Tibial artery (tissue), 4 donors: ENCODE data around the gene FAN1.

ENCODE experiments used
- DNase-seq, 2 donors: peaks; one replicate each; pipeline ENCODE4 v3.0.0-alpha.2; 2019
- H3K27ac ChIP-seq, 2 donors: fragments of 200-600 bp; sonication (generic) in 1 of 2; 1 replicate in 1 of 2; 2 replicates in 1 of 2; pipeline ENCODE4 v1.5.1; 2018 to 2019; ENCODE audit warnings: mild to moderate bottlenecking in 1 of 2
- H3K27me3 ChIP-seq, 2 donors: fragments of 200-600 bp; sonication (generic) in 1 of 2; one replicate each; pipeline versions ENCODE4 v1.5.1 to v1.6.0; 2016 to 2019
- H3K36me3 ChIP-seq, 3 donors: fragments of 200-600 bp; sonication (generic) in 2 of 3; one replicate each; pipeline ENCODE4 v1.5.1; 2016 to 2019; ENCODE audit warnings: mild to moderate bottlenecking in 2 of 3
- H3K4me1 ChIP-seq, 4 donors: fragments of 200-600 bp; sonication (generic) in 2 of 4; 1 replicate in 3 of 4; 2 replicates in 1 of 4; pipeline ENCODE4 v1.5.1; 2016 to 2019
- H3K4me3 ChIP-seq, 2 donors: fragments of 200-600 bp; sonication (generic) in 1 of 2; 1 replicate in 1 of 2; 2 replicates in 1 of 2; pipeline ENCODE4 v1.5.1; 2018 to 2019; ENCODE audit warnings: mild to moderate bottlenecking in 2 of 2
- H3K9me3 ChIP-seq, 3 donors: fragments of 200-600 bp; sonication (generic) in 1 of 3; one replicate each; pipeline ENCODE4 v1.5.1; 2016 to 2019
- intact Hi-C: fragments of 100-400 bp; cut with DNase I; formaldehyde crosslinking; loops from one replicate; pipeline ENCODE4 v1.15.0; 2023; ENCODE audit warnings: low total_unique reads
- TF ChIP-seq, protein P1 (sequence below), 2 experiments: fragments of 200-600 bp in 1 of 2; fragments of 450-650 bp in 1 of 2; IDR thresholded peaks; one replicate each; pipeline ENCODE4 v1.5.1; 2017 to 2019; ENCODE audit warnings: antibody characterized with exemption in 2 of 2, mild to moderate bottlenecking in 1 of 2, moderate library complexity in 1 of 2

Gene FAN1

GRCh38 chr15:30969724-30970123, 66.0 kb downstream of the FAN1 start:
- no peaks in the 10 kb centered on the region for H3K27me3 ChIP-seq
- TF ChIP-seq, protein P1, sequence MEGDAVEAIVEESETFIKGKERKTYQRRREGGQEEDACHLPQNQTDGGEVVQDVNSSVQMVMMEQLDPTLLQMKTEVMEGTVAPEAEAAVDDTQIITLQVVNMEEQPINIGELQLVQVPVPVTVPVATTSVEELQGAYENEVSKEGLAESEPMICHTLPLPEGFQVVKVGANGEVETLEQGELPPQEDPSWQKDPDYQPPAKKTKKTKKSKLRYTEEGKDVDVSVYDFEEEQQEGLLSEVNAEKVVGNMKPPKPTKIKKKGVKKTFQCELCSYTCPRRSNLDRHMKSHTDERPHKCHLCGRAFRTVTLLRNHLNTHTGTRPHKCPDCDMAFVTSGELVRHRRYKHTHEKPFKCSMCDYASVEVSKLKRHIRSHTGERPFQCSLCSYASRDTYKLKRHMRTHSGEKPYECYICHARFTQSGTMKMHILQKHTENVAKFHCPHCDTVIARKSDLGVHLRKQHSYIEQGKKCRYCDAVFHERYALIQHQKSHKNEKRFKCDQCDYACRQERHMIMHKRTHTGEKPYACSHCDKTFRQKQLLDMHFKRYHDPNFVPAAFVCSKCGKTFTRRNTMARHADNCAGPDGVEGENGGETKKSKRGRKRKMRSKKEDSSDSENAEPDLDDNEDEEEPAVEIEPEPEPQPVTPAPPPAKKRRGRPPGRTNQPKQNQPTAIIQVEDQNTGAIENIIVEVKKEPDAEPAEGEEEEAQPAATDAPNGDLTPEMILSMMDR (IDR thresholded peaks at IDR 0.05): no peak
- H3K4me1 ChIP-seq: no peaks in the 10 kb centered on the region
- peaks cover 7 to 45% (median 28%) of the 10 kb centered on the region in 3 donors for H3K36me3 ChIP-seq
- H3K27ac ChIP-seq: no peak overlapping the region
- no peak for DNase-seq
- intact Hi-C loops: no loop called here
- no peaks in the 10 kb centered on the region for H3K9me3 ChIP-seq
- H3K4me3 ChIP-seq: no peak overlapping the region

GRCh38 chr15:30973379-30973778, 69.7 kb downstream of the FAN1 start:
- Histone ChIP-seq H3K4me3 (no peak overlapping the region), H3K27me3 (no peaks in the 10 kb centered on the region), H3K9me3 (no peaks in the 10 kb centered on the region), H3K27ac (no peak overlapping the region), H3K4me1 (peaks cover 0 to 5% (median 0%) of the 10 kb centered on the region in 4 donors), H3K36me3 (peaks cover 0 to 33% (median 31%) of the 10 kb centered on the region in 3 donors)
- intact Hi-C loops: no loop called here
- DNase-seq: no peak
- TF ChIP-seq, protein P1 (IDR thresholded peaks at IDR 0.05): no peak

- no peak overlapping the region for H3K27ac ChIP-seq
- intact Hi-C loops: no loop called here
- no peaks in the 10 kb centered on the region for H3K27me3 ChIP-seq
- H3K4me1 ChIP-seq: peaks cover 0 to 5% (median 0%) of the 10 kb centered on the region in 4 donors
- no peaks in the 10 kb centered on the region for H3K9me3 ChIP-seq
- peaks cover 0 to 33% (median 31%) of the 10 kb centered on the region in 3 donors for H3K36me3 ChIP-seq
- TF ChIP-seq, protein P1 (IDR thresholded peaks at IDR 0.05): no peak
- DNase-seq: no peak
- no peak overlapping the region for H3K4me3 ChIP-seq
Observed at GRCh38 chr15:30974112-30974511, 70.4 kb downstream of the FAN1 start.

GRCh38 chr15:30978328-30978727, 74.6 kb downstream of the FAN1 start:
- Histone ChIP-seq H3K9me3 (no peaks in the 10 kb centered on the region), H3K36me3 (peaks cover 4 to 28% (median 21%) of the 10 kb centered on the region in 3 donors), H3K27ac (no peak overlapping the region), H3K27me3 (no peaks in the 10 kb centered on the region), H3K4me3 (no peak overlapping the region), H3K4me1 (peaks cover 0 to 15% (median 0%) of the 10 kb centered on the region in 4 donors)
- TF ChIP-seq, protein P1 (IDR thresholded peaks at IDR 0.05): no peak
- intact Hi-C loops: no loop called here
- DNase-seq: no peak

DNA sequence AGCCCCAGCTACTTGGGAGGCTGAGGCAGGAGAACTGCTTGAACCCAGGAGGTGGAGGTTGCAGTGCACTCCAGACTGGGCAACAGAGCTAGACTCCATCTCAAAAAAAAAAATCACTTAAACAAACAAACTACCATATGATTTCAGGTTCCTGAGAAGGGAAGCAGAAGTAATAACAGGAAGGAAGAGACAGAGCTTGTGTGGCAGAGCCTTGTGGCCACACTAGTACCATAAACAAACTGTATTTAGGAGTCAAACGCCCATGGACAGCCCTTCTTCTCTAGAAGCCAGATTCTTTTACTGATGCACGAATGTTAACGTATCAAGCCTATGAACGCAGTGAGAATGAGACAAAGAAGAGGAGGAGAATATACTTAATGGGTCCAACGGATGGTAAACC, 75.7 kb downstream of the FAN1 start:
- intact Hi-C loops: no loop called here
- Histone ChIP-seq H3K4me1 (peaks cover 0 to 27% (median 3%) of the 10 kb centered on the region in 4 donors), H3K27ac (no peak overlapping the region), H3K9me3 (no peaks in the 10 kb centered on the region), H3K4me3 (no peak overlapping the region), H3K36me3 (peaks cover 4 to 22% (median 11%) of the 10 kb centered on the region in 3 donors), H3K27me3 (no peaks in the 10 kb centered on the region)
- TF ChIP-seq, protein P1 (IDR thresholded peaks at IDR 0.05): no peak
- DNase-seq: no peak

DNA sequence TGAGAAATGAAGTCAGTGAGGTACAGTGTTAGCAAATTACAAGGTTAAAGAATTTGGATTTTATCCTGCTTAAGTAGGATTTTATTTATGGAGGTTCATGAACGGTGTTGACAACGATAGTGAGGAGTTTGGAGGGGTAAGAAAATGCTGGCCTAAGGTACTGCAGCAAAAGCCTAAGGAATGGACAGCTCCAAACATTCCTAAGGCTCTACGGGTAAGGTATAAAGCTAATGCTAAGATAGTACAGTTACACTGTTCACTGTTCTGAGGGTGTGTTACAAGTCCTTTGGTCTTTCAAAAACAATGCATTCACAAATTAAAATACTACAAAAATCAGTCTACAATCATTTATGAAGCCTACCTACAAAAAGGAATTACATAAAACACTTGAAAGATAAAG, 80.4 kb downstream of the FAN1 start:
- no peak overlapping the region for H3K27ac ChIP-seq
- H3K27me3 ChIP-seq: no peaks in the 10 kb centered on the region
- H3K36me3 ChIP-seq: peaks cover 4 to 21% (median 10%) of the 10 kb centered on the region in 3 donors
- no peak for DNase-seq
- H3K4me1 ChIP-seq: peaks cover 0 to 53% (median 21%) of the 10 kb centered on the region in 4 donors
- H3K4me3 ChIP-seq: no peak overlapping the region
- no peaks in the 10 kb centered on the region for H3K9me3 ChIP-seq
- intact Hi-C loops: no loop called here
- TF ChIP-seq, protein P1 (IDR thresholded peaks at IDR 0.05): no peak
